Ishikawa (cell line): ENCODE results near the gene LRRC10.

Experiments
- EP300 ChIP-seq: IDR thresholded peaks from 2 replicates; pipeline ENCODE4 v1.6.1; 2012; ENCODE audit warnings: borderline replicate concordance
- FOXM1 ChIP-seq: IDR thresholded peaks from 2 replicates; pipeline ENCODE4 v1.6.1; 2012; ENCODE audit warnings: low read depth, borderline replicate concordance
- MAX ChIP-seq: IDR thresholded peaks from 2 replicates; pipeline ENCODE4 v1.6.1; 2012

DNA sequence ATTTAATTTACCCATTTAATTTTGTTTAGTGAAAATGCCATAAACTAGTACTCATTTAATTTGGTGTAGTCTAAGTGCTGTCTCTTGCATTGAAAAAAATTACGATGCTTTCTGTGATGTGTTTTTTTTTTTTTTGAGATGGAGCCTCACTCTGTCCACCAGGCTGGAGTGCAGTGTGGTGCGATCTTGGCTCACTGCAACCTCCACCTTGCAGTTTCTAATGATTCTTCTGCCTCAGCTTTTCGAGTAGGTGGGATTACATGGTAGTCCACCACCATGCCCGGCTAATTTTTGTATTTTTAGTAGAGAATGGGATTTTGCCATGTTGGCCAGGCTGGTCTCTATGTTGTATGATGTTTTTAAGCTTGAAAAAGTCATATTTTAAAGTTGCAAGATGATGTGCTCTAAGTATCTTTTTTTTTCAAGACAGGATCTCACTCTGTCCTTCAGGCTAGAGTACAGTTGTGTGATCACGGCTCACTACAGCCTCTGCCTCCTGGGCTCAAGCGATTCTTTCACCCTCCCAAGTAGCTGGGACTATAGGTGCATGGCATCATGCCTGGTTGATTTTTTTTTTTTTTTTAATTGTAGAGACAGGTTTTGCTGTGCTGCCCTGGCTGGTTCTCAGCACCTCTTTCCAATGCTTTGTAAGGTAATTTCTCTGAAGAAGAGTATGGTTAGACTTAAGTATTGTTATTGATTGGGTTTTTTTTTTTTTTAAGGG is 8.6 kb downstream of the LRRC10 start:
- no peak for TF ChIP-seq MAX
- no peak for TF ChIP-seq FOXM1
- TF ChIP-seq EP300, result no peak
